NCI-H748 treated with DMSO at 0.1 percent for 48 hours (cell line): ENCODE results near the gene NRIP1.
A peak's percentile ranks its signal among the peaks of the same experiment; 100 is the strongest.

Source experiments
- DNase-seq: peaks from one replicate; lab custom pipeline; 2025; lab: John Stamatoyannopoulos, UW

NRIP1 gene, protein sequence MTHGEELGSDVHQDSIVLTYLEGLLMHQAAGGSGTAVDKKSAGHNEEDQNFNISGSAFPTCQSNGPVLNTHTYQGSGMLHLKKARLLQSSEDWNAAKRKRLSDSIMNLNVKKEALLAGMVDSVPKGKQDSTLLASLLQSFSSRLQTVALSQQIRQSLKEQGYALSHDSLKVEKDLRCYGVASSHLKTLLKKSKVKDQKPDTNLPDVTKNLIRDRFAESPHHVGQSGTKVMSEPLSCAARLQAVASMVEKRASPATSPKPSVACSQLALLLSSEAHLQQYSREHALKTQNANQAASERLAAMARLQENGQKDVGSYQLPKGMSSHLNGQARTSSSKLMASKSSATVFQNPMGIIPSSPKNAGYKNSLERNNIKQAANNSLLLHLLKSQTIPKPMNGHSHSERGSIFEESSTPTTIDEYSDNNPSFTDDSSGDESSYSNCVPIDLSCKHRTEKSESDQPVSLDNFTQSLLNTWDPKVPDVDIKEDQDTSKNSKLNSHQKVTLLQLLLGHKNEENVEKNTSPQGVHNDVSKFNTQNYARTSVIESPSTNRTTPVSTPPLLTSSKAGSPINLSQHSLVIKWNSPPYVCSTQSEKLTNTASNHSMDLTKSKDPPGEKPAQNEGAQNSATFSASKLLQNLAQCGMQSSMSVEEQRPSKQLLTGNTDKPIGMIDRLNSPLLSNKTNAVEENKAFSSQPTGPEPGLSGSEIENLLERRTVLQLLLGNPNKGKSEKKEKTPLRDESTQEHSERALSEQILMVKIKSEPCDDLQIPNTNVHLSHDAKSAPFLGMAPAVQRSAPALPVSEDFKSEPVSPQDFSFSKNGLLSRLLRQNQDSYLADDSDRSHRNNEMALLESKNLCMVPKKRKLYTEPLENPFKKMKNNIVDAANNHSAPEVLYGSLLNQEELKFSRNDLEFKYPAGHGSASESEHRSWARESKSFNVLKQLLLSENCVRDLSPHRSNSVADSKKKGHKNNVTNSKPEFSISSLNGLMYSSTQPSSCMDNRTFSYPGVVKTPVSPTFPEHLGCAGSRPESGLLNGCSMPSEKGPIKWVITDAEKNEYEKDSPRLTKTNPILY (N-terminal part only)

DNA sequence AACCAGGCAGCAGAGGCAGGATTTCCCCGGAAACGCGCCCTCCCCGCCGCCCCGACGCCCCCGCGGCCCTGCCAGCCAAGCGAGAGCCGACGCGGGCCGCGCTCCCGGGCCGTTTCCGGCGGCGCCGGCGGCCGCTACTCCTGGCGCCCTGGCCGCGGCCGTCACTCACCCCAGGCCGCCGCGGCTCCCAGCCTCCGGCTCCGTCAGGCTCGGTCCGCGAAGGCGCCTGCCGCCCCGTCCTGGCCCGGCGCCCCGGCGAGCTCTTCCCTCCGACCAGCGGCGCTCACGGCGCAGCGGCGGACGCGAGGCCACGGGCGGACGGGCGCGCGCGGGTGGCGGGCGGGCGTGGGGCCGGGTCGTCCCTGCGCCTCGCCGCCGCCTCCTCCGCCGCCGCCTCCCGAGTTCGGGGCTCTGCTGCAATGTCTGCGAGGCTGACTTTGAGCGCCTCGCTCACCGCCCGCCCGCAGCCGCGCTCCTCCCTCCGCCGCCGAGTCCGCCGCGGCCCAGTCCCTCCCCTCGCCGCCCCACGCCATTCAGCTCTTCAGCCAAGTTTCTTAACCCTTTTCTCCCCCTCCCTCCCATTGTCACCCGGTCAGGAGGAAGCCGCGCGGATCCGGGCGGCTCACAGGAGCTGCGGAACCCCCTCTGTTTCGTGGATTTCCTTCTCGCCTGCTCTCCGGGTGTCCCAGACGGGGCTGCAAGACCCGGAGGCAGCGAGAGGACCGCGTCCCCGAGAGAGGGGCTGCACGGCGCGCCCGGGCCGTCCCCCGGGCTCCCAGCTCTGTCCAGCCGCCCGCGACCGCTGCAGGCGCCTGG is at the start of gene NRIP1:
Gene NRIP1, minus strand, starts transcription at position 425 of the 816 bp plus-strand sequence. CDS start 96,808 bp downstream, outside the sequence.
- DNase-seq: peak; percentile 43

DNA sequence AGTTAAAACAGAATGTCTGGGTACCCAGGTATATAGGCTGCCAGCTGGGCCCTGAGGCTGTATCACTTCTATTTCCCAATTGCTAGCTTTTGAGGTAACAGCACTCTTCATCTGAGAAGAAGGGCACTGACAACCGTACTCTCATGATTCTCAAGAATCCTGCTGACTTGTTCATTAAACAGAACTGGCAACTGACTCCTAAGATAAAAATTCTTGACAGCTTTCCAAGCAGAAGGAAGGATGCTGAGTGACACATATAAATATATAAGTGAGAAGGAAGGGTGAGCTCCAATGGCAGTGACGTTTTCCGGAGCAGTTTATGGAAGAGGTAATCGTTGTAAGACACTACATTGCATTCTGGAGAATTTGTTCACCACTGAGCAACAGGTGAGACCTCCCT is 48.1 kb upstream of the NRIP1 start:
- no peak for DNase-seq

DNA sequence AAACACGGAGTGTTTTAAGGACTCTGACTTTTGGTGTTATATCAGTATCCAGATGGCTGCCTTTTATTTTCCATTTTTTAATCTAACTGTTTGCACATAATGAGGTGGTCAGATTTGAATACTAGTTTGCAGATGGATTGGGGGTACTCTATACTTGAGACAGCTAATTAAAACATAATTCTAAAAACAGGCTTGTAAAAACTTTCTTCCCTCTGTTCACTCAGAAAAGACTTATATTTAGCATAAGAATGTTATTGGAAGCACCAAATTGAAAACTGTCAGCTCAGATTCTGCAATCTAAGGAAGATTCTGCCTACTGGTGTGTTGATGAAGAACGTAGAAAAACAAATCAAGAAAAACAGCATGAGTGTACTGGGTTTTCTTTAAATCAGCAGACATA is 44.0 kb upstream of the NRIP1 start:
- no peak for DNase-seq

DNA sequence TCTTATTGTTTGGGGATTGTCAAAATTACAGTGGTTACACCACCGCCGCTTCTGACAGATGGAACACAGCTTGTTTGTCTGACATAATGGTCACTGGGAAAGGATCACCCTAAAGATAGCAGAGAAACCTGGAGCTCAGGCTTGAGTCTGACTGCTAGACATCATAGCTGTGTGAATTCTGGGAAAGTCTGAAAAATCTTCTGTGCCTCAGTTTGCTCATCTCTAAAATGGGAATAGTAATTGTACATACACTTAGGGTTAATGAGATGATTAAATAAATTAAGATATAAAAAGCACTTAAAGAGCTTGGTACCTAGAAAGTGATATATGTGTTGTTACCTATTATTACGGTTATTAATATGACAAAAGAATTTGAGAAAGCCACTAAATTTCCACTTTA is 39.7 kb upstream of the NRIP1 start:
- no peak for DNase-seq

DNA sequence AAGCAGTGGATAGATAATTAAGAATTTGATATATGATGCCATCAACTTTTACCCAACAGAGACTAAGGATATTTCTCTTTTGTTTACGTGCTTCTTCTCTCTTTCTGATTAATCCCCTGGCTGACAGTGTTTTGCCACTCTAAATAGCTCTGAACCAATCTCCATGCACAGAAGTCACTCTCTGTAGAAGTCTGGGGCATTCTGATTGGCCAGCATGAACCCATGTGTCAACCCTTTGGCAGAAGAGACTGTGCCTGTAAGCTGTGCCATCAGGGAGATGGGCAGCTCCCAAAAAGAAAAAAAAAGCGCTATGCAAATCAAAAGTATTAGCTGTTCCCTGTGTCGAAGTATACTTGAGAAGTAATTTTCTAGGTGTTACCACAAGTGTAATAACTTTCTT is 34.1 kb upstream of the NRIP1 start:
- DNase-seq: no peak

DNA sequence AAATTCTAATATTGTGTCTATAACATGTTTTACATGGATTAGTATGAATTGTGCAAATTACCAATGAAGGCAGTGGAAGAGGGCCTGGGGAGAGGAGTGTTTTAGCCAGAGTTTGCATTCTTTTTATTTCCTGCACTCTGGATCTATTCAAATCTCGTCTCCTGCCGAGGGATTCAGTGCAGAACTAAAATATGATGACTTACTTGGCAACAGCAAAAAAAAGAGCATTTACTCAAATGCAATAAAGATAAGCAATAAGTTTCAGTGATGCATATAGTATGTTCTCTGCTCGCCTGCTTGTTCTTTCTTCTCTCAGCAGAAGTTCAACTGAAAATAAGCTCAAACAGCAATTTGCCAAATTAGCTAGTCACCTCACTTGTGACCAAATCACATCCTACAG is 33.4 kb upstream of the NRIP1 start:
- no peak for DNase-seq

DNA sequence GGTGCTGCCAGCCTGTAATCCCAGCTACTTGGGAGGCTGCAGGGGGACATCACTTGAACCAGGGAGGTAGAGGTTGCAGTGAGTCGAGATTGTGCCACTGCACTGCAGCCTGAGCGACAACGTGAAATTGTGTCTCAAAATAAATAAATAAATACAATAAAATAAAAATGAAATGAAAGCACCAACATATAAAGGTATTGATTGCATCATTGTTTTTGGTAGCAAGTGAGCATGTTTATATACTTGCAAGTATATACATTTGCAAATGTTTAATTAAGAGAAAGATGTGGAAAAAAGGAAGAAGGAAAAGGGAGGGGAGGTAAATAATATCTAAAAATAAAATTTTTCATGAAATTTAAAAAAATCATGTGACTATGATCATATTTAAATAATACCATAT is 32.8 kb upstream of the NRIP1 start:
- no peak for DNase-seq

DNA sequence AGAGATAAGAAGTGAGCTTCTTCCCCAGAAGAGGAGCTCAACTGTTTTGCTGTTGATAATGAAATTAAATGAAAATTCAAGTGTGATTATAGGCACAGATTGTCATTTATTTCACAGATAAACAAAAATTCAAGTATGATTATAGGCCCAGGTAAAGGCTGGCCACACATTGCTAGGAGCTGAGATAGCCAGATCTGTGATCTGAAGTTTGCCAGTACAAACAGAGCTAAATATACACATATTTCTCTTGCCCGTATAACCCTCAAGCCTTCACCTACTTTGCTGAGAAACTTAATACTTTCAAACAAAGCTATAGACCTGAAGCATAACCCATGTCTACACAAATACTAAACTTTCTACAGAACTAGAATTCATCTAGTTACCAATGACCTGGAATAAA is 31.3 kb upstream of the NRIP1 start:
- DNase-seq: no peak

DNA sequence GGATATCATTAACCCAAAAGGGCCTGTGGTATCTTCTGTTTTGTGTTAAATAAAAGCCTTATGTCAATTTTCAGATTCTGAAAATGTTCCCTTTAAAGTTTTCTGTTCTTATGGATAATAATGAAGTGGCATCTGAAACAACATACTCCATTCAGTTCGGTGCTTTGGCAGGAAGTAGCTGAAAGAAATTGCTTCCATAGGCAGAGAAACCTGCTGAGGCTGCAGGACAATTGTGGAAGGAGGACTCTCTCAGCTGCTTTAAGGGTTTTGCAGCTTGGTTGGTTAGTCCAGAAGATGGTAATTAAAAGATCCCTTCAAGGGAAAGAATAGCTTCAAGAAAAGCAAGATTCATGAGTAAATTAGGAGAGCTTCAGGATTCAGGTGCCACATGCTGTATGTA is 30.5 kb upstream of the NRIP1 start:
- DNase-seq: no peak

DNA sequence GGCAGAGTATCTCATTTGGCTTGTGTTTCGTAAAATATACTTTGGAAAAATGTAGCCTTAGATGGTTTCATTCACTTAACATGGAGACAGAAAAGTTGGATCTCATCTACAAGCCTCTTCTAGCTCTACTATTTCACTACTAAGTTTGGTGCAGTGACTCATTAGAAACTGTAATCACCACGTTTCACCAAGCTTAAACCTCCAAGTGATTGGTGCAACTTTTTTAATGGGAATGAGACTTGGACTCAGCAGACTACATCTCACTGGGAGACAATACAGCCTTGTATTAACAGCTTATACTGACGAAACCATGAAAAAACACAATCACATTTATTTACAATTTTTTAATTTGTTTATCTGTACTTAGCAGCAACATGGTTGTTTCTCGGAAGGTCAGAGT is 29.9 kb upstream of the NRIP1 start:
- no peak for DNase-seq

DNA sequence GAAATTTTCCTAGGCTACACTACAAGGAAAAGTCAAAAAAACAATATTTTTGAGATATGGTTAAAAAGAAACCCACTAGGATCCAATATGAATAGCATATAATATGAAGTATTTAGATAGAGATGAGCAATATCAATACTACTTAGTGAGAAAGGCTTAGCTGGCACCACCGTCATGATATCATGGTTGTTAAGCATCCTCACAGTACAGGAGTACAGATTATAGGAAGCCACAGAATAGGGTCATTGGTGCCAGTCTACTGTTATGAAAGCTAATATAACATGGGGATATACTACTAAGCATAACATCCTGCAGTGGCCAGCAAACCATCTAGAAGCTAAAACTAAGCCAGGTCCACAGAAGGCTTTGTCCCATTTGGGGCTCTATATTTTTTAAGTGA is 28.4 kb upstream of the NRIP1 start:
- DNase-seq: no peak

DNA sequence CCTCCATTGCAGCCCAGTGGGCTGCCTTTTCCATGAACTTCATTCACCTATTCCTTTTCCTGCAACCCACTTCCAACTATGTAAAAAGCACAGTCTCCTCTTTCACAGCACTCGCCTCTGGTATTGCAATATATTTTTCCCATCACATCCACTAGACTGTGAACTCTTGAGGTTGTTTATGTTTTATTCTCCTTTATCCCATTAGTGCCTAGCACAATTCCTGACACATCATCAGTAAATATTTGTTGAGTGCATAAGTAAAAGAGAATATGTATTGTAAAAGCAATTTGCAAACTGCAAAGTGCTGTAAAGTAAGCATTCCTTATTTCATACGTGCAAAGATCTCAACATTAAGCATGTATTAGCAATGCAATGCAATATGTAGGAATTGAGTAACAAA is 27.9 kb upstream of the NRIP1 start:
- no peak for DNase-seq

DNA sequence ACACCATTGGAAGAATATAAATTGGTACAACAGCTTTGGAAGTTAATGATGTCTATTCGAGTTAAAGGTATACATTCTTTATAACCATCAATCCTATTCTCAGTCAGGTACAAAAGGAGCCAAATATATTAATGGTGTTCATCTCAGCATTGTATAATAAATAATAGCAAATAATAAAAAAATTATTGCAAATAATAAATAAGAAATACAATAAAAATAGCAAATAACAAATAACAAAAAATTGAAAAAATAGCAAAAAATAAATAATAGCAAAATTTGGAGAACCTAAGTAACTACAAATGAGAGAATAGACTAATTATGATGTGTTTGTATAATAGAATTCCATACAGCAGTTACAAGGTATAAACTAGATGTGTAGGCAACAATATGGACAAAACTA is 25.6 kb upstream of the NRIP1 start:
- no peak for DNase-seq

DNA sequence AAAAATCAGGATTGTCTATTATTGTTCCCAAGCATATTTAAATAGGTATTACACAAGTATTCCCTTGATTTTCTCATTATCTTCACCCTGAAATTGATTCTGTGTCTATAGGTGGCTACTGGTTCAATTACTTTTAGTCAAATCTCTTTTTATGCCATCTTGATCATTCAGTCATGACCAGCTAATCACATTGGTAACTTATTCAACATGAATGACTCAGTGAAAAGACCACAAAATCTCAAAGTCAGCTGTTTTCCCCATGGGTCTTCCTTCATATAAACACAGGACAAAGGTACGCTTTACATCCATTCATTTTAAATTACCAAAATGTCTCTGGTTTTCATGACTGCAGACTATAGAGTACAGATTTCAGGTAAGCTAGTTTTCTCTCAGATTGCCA is 23.7 kb upstream of the NRIP1 start:
- no peak for DNase-seq

DNA sequence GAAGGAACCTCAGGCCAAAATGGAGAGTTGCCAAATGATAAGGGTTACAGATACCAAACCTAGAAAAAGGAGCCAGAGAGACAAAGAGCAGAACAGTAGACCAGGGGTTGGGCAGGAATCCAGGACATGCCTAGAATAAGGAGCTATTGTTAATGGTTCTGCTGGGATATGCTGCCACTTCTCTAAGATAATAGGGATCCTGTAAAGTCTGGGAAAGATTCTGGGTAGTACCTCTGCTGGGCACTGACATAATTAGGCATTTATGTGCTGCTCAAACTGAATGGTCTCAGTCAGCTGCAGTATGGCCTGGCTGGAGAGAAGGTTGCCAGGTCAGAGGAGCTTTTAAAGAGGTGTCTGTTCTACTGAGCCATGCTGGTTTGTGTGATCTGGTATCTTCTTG is 19.9 kb upstream of the NRIP1 start:
- no peak for DNase-seq

DNA sequence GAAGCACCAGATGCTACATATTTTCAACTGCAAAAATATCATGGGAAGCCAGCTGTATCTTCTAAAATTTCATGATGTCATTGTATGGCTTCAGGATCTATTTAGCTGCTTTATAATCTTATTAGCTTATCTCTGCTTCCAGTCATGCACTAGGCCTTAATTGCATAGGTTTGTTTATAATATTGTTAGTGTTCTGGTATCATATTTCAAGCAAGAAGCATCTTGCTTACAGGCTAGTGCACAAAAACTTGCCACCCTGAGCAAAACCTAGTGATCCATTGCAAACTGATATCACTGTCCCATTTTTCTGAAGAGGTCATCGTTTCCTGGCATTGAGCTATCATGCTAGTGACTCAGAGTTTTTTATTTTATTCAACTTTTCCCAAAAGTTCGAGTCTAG is 15.7 kb upstream of the NRIP1 start:
- peak; percentile 28 for DNase-seq

DNA sequence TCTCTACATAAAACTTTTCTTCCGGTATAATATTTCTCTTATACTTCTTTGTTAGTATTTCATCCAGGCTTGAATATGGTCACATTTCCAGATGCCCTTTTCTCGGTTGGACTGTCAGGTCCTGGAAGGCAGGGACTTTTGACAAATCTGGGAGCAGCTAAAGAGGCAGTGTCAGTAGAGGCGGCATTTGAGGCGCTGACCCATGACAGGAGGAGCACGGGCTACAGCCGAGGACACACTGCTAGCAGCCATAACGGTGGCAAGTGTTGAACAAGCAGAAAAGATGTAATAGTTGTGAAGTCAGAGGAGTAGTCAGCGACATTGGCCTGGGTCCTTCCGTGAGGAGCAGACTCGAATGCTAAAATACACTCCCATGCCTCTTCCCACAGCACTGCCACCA is 14.5 kb upstream of the NRIP1 start:
- DNase-seq: no peak

DNA sequence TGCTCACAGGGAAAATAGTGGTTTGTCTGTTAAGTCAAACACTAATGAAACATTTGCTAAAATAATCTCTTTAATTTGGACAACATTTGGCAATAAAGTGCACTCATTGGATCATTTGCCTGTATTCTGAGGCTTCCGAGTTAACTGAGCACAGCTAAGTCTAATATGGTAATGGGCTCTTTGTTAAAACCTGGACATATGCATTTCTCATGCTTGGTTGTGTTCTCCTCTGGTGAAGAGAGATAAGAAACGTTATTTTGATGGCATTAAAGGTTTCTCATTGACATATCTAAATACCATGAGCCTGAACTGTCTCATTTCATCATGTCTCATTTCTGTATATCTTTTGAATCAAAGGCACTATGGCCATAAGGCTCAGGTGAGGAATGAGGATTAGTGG is 13.4 kb upstream of the NRIP1 start:
- DNase-seq: no peak

DNA sequence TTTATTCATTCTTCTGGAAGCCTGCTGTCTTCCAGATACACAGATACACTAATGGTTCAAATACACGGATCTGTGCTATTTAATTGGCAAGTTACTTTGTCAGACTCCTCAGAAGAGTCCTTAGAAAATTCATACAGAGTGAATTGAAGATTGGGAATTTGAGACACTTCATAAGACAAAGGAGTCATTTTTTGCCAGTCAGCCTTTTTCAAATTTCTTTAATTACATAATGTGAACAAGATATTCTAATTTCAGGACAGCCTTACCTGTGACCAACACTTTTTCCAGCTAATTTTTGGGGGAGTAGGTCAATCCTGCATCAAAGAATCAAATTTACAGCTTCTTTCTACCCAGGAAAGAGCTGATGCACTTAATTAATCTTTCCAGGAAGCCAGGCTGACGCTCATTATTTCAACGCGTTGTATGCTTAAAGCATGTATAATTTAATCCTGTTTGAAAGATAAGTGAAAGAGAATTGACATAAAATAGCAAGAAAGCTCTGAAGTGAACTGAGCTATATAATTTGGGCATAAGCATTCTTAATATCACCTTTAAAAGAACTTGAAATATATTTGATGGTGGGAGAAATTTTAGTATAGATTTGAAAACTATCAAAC is 12.8 kb upstream of the NRIP1 start:
- DNase-seq: no peak

DNA sequence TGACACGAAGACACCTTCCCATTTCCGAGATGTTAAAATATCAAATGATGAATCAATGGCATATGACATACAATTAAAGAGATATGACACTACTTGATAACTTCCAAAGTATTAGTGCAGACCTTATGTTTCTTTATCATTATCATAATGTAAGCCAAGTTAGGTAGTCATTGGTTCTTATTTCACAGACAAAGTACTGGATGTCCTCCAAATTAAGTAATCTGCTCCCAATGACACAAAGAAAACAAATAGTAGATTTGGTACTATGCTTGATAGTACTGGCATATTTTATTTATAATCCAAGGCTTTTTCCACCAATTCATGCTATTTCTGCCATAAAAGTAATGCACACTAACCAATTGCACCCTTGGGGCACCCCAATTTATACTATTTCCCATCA is 11.9 kb upstream of the NRIP1 start:
- no peak for DNase-seq

DNA sequence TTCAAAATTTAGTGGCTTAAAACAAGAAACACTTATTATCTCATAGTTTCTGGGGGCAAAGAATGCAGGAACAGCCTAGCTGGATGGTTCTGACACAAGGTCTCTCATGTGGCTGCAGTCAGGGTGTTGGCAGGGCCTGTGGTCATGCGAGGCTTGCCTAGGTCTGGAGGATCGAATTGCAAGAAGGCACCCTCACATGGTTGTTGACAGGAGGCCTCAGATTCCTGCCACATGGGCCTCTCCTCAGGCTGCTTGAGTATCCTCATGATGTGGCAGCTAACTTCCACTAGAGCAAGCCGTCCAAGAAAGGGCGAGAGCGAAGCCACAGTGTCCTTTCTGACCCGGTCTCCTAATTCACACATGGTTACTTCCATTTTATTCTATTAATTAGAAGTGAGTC is 6.2 kb upstream of the NRIP1 start:
- DNase-seq: no peak

DNA sequence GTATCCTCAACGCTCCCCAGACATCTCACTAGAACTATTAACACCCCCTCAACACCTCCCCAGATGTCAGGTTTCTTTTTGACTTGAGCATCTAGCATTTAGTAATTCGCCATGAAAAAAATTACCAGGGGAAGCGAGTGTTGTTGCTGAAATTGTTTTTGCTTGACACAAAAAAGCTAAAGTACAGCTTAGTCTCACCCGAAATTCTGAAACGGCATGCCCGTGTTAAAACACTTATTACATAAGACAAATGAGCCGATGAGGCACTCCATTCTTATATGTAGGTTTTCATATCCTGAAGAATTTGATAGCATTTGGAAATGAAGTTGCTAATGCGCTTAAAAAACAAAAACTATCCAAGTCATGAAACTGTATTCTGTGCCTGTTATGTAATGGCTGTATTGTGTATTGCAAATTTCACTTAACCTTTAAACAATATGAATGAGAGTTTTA is 1.3 kb upstream of the NRIP1 start:
- DNase-seq: no peak
